Prostate gland (tissue), 2 donors: ENCODE measurements around the gene DTWD2. TPM values are rescaled to one million over a fixed set of nuclear protein-coding genes. Genes with fewer than 3 reads are reported as not detected.
"Not testable (repeated sequence)": the region's sequence is repeated elsewhere in the genome, so short reads cannot be mapped to it uniquely, and the experiment has no call there.

Source experiments
- DNase-seq: peaks from one replicate; pipeline ENCODE4 v3.0.0-alpha.2; 2019; ENCODE audit warnings: low spot score
- H3K27ac ChIP-seq, 2 donors: fragments of 200-600 bp; sonication (generic); 2 replicates each; pipeline ENCODE4 v1.5.1; 2017 to 2019
- H3K27me3 ChIP-seq: fragments of 200-600 bp; sonication (generic); replicated peaks from 2 replicates; pipeline ENCODE4 v1.5.1; 2019; ENCODE audit not compliant: insufficient read depth
- H3K36me3 ChIP-seq, 2 donors: fragments of 200-600 bp; sonication (generic); 1 replicate in 1 of 2; 2 replicates in 1 of 2; pipeline versions ENCODE4 v1.5.1 to v1.8.1; 2017 to 2019
- H3K4me1 ChIP-seq: fragments of 200-600 bp; sonication (generic); replicated peaks from 2 replicates; pipeline ENCODE4 v1.5.1; 2019
- H3K4me3 ChIP-seq, 2 donors: fragments of 200-600 bp; sonication (generic); 2 replicates each; pipeline ENCODE4 v1.5.1; 2017 to 2019
- H3K9me3 ChIP-seq: fragments of 200-600 bp; sonication (generic); 2 replicates; pipeline ENCODE4 v1.5.1; 2017
- CTCF ChIP-seq, 4 experiments: fragments of 200-600 bp in 2 of 4; fragments of 450-650 bp in 2 of 4; sonication (generic) in 2 of 4; IDR thresholded peaks; 1 replicate in 3 of 4; 2 replicates in 1 of 4; pipeline ENCODE4 v1.5.1; 2016 to 2019; ENCODE audit warnings: antibody characterized with exemption in 4 of 4, mild to moderate bottlenecking in 2 of 4, moderate library complexity in 2 of 4
- POLR2A ChIP-seq: fragments of 450-650 bp; IDR thresholded peaks from one replicate; pipeline ENCODE4 v1.6.1; 2016; ENCODE audit warnings: antibody characterized with exemption, mild to moderate bottlenecking
- POLR2AphosphoS5 ChIP-seq: sonication (generic); formaldehyde crosslinking; IDR thresholded peaks from one replicate; pipeline ENCODE4 v1.6.1; 2017; ENCODE audit warnings: antibody characterized with exemption
- WGBS: methylation state at CpG from one replicate; pipeline ENCODE4 v1.1.5; 2018; 5-methylcytosine and 5-hydroxymethylcytosine counted together
- intact Hi-C: fragments of 100-400 bp; cut with DNase I; formaldehyde crosslinking; loops from one replicate; pipeline ENCODE4 v1.14.2; 2022
- total RNA-seq, 2 donors: library from RNA; depleted of rRNA; stranded (reverse); fragments of >200 nt; gene quantifications; one replicate each; pipeline ENCODE4 v1.1.0, GENCODE V29; 2016

DTWD2 gene
- total RNA-seq, 2 donors from 2014 or later, result 13.4 to 15.5 TPM

DNA sequence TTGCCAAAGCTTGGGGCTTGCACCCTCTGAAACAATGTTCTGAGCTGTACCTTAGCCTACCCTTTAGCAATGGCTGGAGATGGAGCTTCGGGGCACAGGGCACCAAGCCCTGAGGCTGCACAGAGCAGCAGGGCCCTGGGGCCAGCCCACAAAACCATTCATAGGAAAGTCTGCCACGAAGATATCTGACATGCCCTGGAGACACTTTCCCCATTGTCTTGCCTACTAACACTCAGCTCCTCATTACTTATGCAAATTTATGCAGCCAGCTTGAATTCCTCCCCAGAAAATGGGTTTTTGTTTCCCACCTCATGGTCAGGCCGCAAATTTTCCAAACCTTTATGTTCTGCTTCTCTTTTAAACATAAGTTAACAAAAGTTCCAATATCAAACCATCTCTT, 105.7 kb downstream of the DTWD2 start:
- H3K4me3 ChIP-seq, result no peak overlapping the region
- H3K27ac ChIP-seq, result no peak overlapping the region
- H3K36me3 ChIP-seq, result no peaks in the 10 kb centered on the region
- H3K4me1 ChIP-seq, result no peaks in the 10 kb centered on the region
- TF ChIP-seq CTCF (IDR thresholded peaks at IDR 0.05), result no peak
- no peak for TF ChIP-seq POLR2AphosphoS5
- TF ChIP-seq POLR2A, result no peak
- H3K9me3 ChIP-seq, result no peaks in the 10 kb centered on the region
- no peaks in the 10 kb centered on the region for H3K27me3 ChIP-seq
- DNase-seq, result no peak
- intact Hi-C loops, result no loop called here
- 82% methylated on average over 3 of the region's 3 CpGs for WGBS

- DNase-seq, H3K27me3 ChIP-seq, H3K27ac ChIP-seq, H3K9me3 ChIP-seq, H3K4me1 ChIP-seq, intact Hi-C loops, H3K4me3 ChIP-seq, H3K36me3 ChIP-seq: not testable (repeated sequence)
- WGBS, result 79% methylated on average over 3 of the region's 3 CpGs
Observed at GRCh38 chr5:118876852-118877251, 111.5 kb downstream of the DTWD2 start.

DNA sequence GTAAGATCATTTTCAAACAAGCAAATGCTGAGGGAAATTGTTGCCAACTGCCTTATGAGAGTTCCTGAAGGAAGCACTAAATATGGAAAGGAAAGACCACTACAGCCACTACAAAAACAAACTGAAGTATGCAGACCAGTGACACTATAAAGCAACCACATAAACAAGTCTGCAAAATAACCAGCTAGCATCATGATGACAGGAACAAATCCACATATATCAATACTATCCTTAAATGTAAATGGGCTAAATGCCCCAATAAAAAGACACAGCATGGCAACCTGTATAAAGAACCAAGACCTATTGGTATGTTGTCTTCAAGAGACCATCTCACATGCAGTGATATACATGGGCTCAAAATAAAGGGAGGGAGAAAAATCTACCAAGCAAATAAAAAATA, 113.2 kb downstream of the DTWD2 start:
- Histone ChIP-seq H3K27me3 (no peaks in the 10 kb centered on the region), H3K36me3 (no peaks in the 10 kb centered on the region), H3K9me3 (no peaks in the 10 kb centered on the region)

DNA sequence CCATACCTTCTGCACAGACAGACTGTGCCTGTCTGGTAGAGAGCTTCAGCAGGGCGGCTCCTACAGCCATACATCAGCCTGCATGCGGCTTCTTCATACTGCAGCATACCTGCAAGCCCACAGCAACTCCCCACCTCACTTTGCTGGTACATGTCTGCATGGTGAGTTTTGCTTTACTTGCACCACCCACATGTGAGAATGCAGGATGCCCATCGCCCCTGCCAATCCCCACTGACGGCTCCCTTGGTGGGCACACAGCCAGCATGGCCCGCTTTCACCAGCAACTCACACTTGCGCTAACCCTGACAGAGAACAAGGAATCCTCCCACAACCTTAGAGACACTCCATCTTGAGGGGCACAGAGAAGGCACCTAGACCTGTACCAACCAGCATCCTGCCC, 114.9 kb downstream of the DTWD2 start:
- DNase-seq, result no peak
- WGBS, result 97% methylated on average over 6 of the region's 6 CpGs
- Histone ChIP-seq H3K4me1 (no peaks in the 10 kb centered on the region), H3K27ac (no peak overlapping the region), H3K36me3 (no peaks in the 10 kb centered on the region), H3K27me3 (no peaks in the 10 kb centered on the region), H3K9me3 (no peaks in the 10 kb centered on the region), H3K4me3 (no peak overlapping the region)
- intact Hi-C loops, result no loop called here
- no peak for TF ChIP-seq POLR2AphosphoS5

More for the DNA sequence above, 113.2 kb downstream of the DTWD2 start:
- H3K27ac ChIP-seq, result no peak overlapping the region
- intact Hi-C loops, result no loop called here
- no peak for TF ChIP-seq POLR2A
- no peak for TF ChIP-seq POLR2AphosphoS5
- TF ChIP-seq CTCF (IDR thresholded peaks at IDR 0.05), result no peak
- H3K4me1 ChIP-seq, result no peaks in the 10 kb centered on the region
- H3K4me3 ChIP-seq, result no peak overlapping the region
- DNase-seq, result no peak

DNA sequence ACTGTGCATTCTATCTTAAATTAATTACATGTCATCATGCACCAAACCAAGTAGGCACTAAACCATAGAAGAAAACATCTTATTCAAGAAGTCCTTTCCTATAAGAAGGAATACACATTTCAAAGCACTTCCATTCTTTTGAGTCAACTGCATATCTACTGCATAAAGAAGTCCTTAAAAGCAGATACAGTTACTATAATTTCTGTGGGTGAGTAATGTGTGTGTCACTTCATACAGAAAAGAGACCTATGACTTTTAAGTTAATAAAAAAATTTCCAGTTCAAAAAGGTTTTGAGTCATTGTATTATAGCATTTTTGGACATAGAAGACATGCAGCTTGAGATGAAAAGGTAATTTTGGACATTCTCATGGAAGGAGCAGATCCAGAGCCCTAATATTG, 125.0 kb downstream of the DTWD2 start:
- H3K36me3 ChIP-seq, result no peaks in the 10 kb centered on the region
- H3K4me3 ChIP-seq, result no peak overlapping the region
- H3K27me3 ChIP-seq, result no peaks in the 10 kb centered on the region
- no peaks in the 10 kb centered on the region for H3K4me1 ChIP-seq
- H3K9me3 ChIP-seq, result no peaks in the 10 kb centered on the region
- H3K27ac ChIP-seq, result no peak overlapping the region
- intact Hi-C loops, result no loop called here
- no peak for TF ChIP-seq POLR2AphosphoS5
- TF ChIP-seq CTCF (IDR thresholded peaks at IDR 0.05), result no peak
- DNase-seq, result no peak

DNA sequence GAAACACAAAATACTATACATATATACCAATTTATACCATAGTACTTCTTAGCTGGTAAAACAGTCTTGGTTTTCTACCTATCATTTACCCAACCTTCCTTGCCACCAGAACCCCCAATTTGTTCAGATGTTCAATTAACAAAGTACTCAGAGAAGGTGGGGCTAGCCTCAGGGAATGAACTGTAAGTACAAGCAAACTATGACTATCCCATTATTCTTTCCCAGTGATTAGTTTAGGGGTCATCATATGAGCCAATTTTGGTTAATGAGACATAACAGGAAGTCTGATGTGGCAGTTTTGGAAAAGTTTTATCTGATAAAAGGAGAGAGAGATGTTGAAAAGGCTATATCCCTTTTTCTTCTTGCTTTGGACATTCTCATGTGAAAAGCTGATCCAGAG, 125.8 kb downstream of the DTWD2 start:
- no peak for DNase-seq
- Histone ChIP-seq H3K9me3 (no peaks in the 10 kb centered on the region), H3K27ac (no peak overlapping the region), H3K4me3 (no peak overlapping the region), H3K36me3 (no peaks in the 10 kb centered on the region), H3K27me3 (no peaks in the 10 kb centered on the region), H3K4me1 (no peaks in the 10 kb centered on the region)
- intact Hi-C loops, result no loop called here
- TF ChIP-seq POLR2AphosphoS5, result no peak
- TF ChIP-seq POLR2A, result no peak
- TF ChIP-seq CTCF (IDR thresholded peaks at IDR 0.05), result no peak
